NCI-H460 (cell line): ENCODE measurements around the gene TMEM86B. TPM values are rescaled to one million over a fixed set of nuclear protein-coding genes. Genes with fewer than 3 reads are reported as not detected.

ENCODE experiments used
- DNase-seq: peaks from one replicate; pipeline ENCODE4 v3.0.0-alpha.2; 2016; ENCODE audit warnings: low read depth; ENCODE audit errors: extremely low read depth
- total RNA-seq: library from RNA; depleted of rRNA; stranded (reverse); fragments of >200 nt; shearing (Covaris generic); gene quantifications from 2 replicates; pipeline ENCODE4 v1.2.3, GENCODE V29; 2014

Gene TMEM86B
- total RNA-seq, 1 experiment from 2014 or later, result 2.3 TPM

GRCh38 chr19:55244004-55244680 is 15.6 kb upstream of the TMEM86B start:
- no peak for DNase-seq

- DNase-seq, result no peak
These were observed 14.0 kb upstream of the TMEM86B start for GRCh38 chr19:55242517-55242916.

GRCh38 chr19:55241935-55242464 is 13.4 kb upstream of the TMEM86B start:
- DNase-seq, result no peak

- no peak for DNase-seq
These were observed 12.8 kb upstream of the TMEM86B start for GRCh38 chr19:55241143-55241934.

GRCh38 chr19:55240713-55241020 is 12.1 kb upstream of the TMEM86B start:
- DNase-seq, result no peak

DNA sequence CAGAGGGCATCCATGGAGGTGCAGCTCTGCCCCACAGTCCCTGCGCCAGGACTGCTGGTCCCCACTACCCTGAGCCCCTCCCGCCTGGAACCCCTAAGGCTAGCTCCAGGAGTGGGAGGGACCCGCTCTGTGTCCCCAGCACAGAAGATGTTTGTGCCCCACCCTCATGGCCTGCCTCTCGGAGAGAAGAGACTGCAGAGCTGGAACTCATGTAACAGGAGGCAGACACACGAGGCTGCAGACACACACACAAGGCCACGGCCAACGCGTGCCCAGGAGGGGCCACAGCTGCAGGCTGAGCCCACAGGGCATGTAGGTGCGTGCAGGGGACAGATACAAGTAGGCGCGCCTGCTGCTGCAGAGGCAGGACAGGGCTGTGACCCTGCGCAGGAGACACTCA is 10.4 kb upstream of the TMEM86B start:
- DNase-seq, result no peak

DNA sequence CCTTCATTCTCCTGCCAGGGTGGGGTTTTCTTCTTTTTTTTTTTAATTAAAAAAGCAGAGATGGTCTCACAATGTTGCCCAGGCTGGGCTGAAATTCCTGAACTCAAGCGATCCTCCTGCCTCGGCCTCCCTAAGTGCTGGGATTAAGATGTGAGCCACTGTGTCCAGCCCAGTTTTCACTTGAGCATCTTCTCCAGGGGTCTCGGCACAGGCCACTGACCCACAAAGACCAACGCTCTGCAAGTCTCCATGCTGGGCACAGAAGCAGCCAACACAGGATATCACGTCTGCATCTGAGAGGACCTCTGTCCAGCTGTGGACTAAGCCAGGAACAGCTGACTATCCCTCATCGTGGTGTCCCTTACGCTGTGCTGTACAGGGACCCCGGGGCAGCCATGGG is 9.5 kb upstream of the TMEM86B start:
- no peak for DNase-seq

- no peak for DNase-seq
These were observed 4.4 kb upstream of the TMEM86B start for GRCh38 chr19:55232986-55233385.

DNA sequence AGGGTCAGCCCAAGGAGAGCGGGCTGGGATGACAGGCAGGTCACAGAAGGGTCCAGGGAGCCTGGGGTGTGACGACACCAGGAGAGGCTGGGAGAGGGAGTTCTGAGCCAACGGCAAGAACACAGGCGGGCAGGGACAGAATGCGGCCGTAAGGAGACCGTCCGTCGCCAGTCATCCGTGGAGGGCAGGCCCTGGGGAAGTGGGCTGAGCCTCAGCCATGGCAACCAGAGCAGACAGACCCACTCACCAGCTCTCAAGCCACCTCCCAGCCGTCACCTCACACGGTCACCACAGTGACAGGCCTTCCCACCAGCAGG is 3.7 kb upstream of the TMEM86B start:
- DNase-seq, result no peak

DNA sequence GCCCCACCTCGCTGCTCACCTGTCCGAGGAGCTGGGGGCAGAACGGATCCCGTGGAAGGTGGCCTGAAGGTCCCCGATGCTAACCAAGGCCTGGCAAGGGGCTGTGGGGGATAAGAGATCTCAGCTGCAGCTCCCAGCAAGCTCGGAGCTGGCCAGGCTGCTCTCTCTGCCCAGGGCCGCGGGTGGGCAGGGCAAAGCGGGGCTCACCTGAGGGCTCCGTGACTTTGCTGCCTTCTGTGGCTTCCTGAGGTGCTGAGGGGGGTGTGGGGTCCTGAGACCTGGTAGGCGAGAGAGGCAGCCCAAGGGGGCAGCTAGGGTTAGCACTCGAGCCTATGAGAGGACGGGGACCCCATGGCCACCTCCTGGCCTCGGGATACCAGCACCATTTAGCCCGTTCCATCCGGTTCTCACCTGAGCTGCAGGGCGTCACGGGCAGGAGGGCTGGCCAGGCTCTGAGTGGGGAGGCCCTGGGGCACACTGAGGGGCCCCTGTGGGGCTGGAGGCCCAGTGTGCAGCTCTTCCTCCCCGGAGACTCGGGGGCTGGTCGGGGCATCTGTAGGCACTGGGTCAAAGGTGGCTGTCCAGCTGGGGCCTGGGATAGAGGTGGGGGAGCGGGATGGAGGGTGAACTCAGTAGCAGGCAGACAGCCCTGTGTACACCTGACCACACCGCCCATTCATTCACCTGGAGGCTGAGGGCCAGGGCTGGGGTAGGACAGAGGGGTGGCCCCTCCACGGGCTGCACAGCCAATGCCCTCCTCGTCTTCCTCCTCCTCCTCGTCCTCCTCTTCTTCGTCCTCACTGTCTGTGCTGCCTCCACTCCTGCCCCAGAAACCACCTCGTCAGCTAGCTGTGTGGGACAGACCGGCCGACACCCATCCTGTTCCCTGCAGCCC is 3.1 kb upstream of the TMEM86B start:
- no peak for DNase-seq

- DNase-seq, result no peak
These were observed 2.2 kb upstream of the TMEM86B start for GRCh38 chr19:55230780-55231179.

DNA sequence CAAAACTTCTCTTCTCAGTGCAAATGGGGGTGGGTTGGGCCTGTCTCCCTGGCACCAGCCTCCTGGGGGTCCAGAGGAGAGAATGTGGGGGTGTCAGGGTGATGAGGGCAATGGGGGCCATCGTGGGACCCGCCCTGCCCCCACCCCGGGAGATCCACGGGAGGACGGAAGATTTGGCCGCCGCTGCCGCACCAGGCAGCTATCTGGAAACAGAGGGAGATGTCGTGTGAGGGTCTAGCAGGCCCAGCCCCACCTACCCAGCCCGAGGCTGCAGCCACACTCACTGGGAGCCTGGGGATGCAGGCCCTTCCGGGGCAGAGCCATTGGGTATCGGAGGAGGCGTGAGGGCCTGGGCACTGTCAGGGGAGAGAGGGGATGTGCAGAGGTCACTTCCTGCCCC is 1.8 kb upstream of the TMEM86B start:
- no peak for DNase-seq

- DNase-seq, result no peak
These were observed 1.2 kb upstream of the TMEM86B start for GRCh38 chr19:55229789-55230182.

DNA sequence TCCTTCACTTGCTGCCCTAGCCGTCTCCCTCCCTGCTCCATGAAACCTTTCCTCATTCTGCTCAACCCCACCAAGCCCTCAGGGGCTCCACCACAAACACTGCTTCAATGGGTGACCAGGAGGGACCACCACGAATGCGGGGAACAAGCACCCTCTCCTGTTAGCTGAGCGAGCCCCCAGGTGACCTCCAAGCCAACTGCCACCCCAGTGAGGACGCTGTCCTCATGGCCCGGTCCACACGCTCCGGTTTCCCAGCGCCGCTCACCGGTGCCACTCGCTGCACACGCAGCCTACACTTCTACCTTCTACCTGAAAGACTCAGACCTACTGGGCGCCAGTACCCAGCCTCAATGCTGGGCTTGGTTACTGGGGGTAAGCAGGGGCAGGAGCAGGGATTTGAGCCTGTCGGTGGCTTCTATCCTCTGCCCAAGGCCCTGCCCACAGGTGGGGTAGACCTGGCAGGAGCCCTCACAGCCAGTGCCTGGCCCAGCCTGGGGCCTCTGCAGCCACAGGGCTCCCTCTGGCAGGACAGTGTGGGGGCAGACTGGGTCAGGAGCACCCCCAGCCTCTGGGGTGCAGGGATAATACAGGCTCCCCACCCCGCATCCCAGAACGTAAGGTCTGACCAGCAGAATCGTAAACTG is 704 bp upstream of the TMEM86B start:
- DNase-seq, result no peak

DNA sequence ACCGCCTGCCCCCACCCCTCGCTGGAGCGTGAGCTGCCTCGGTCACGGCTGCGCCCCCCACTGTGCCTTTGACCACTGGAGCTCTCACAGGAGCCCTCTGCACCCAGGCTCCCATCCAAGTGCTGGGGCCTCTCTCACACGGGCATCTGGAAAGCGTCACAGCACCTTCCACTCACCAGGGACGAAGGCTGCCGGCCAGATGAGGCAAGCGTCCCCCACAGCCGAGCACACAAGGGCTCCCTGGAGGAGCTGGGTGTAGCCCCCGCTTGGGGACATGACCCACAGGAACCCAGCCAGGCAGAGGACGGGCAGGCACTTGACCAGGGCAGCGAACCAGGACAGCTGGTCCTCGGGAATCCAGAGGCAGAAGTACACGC is 560 bp downstream of the TMEM86B start:
- no peak for DNase-seq

DNA sequence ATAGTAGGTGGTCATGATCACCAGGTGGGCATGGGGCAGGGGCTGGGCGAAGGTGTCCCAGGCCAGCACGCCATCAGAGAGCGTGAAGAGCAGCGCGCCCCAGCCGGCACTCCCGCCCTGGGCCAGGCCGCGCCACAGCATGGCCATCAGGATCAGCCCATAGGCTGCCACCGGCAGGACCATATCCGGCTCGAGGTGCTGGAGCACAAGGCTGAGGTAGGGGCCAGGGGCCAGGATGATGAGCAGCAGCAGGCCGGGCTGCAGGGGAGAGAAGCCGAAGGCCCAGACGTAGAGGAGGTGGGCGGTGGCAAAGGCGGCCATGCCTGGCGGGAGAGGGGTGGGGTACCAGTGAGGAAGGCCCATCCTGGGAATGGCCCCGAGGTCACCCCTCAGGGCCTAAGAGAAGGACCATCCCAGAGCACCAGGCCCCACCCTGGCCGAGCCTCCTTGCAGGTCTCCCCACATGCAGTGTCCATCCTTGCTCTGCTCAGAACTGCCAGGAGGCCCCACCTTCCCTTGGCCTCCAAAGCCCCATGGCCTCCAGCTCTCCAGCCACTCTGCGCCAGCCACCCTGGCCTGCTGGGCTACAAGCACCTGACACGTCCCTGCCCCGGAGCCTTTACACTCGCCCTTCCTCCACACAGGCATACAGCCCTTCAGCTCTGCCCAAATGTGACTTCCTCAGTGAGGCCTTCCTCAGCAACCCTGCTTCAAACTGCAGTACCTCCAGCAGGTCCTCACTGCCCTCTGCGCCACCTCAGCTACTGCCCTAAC is 1.1 kb downstream of the TMEM86B start:
- DNase-seq, result no peak

- no peak for DNase-seq
These were observed 1.8 kb downstream of the TMEM86B start for GRCh38 chr19:55226788-55227187.

DNA sequence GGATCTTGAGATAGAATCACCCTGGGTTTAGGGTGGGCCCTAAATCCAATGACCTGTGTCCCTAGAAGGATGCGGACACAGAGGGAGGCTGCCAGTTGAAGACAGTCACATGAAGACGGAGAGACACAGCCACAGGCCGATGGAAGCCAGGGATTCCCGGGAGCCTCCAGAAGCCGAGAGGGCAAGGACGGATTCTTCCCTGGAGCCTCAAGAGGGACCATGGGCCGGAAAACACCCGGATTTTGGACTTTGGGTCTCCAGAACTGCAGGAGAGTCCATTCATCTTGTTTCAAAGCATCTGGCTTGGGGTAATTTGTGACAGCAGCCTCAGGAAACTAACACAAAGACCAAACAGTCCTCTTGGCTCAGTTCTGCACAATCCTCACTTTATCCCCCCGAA is 2.3 kb downstream of the TMEM86B start:
- no peak for DNase-seq

DNA sequence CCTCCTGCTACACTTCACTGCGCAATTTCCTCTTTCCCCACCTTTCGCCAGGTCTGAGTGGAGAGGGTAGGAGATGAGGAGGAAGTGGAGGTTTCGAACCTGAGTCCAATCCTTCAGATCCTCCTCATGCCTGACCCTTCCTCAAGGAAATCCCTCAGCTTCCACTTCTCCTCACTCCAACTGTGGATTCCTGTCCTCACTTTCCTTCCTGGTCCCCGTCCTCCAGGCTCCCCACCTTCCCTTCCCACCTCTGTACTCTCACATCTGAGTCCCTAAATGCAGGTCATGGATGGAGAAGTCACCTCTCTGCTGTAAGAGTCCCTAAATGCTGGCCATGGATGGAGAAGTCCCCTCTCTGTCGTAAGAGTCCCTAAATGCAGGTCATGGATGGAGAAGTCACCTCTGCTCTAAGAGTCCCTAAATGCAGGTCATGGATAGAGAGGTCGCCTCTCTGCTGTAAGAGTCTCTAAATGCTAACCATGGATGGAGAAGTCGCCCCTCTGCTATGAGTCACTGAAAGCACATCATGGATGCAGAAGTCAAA is 3.1 kb downstream of the TMEM86B start:
- no peak for DNase-seq
